CD1c-positive myeloid dendritic cell (primary cell): ENCODE measurements around the gene NDUFA6.

Experiments
- DNase-seq: peaks from one replicate; pipeline ENCODE4 v3.0.0-alpha.2; 2016; ENCODE audit errors: extremely low spot score

The NDUFA6 gene

GRCh38 chr22:42070517-42071422 lies 19.8 kb downstream of the NDUFA6 start, which contains the start of gene NAGA:
NAGA (minus strand) TSS chr22:42070812; CDS start chr22:42070297, 515 bp downstream.
- DNase-seq = peak; percentile 98

- peak; percentile 86 for DNase-seq
These were observed 20.6 kb downstream of the NDUFA6 start for GRCh38 chr22:42069801-42070516.

DNA sequence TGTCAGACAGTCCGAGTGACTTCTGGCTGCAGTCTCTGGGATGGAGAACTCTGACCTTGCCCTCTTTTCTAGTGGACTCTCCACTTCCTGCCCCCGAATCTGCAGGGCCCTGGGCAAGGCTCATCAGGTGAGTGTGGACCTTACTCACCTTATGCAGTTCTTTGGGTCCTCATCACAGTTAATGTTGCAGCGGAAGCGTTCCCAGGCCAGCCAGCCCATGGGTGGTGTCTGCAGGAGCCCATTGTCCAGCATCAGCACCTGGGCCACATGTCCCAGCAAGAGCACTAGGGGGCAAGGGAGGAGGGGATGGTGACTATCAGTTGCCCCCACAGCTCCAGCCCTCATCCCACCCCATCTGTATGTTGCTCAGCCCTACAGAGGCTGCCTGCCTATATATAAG lies 22.3 kb downstream of the NDUFA6 start:
- DNase-seq = no peak

DNA sequence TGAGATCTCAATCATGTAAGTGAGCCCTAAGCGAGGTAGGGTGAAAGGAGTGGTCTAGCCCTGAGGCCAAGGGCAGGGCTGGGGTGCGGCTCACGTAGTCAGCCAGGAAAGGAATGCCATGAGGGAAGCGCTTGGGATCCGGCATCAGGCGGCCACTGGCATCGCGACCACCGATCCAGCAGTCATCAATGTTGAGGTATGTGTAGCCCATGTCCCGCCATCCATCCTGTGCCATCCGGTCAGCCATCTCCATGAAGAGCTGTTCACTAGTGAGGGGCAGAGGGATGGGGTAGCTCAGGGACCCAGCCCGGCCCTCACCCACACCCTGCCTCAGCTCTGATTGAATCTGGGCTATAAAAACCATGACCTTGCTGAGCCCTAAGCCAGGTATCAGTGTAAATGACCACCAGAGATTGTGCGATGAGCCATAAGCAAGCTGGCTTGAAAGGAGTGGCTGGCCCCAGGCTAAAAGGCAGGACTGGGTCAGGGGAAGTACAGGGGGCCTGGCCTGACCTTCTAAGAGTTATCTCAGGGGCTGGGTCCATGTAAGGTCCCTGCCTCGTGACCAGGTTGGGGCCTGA lies 22.8 kb downstream of the NDUFA6 start:
- no peak for DNase-seq

- no peak for DNase-seq
These were observed 23.6 kb downstream of the NDUFA6 start for GRCh38 chr22:42066937-42067336.

GRCh38 chr22:42066126-42066761 lies 24.3 kb downstream of the NDUFA6 start:
- DNase-seq = no peak

- DNase-seq = no peak
These were observed 25.0 kb downstream of the NDUFA6 start for GRCh38 chr22:42065438-42066125.

GRCh38 chr22:42064629-42065028 lies 25.9 kb downstream of the NDUFA6 start:
- DNase-seq = no peak

DNA sequence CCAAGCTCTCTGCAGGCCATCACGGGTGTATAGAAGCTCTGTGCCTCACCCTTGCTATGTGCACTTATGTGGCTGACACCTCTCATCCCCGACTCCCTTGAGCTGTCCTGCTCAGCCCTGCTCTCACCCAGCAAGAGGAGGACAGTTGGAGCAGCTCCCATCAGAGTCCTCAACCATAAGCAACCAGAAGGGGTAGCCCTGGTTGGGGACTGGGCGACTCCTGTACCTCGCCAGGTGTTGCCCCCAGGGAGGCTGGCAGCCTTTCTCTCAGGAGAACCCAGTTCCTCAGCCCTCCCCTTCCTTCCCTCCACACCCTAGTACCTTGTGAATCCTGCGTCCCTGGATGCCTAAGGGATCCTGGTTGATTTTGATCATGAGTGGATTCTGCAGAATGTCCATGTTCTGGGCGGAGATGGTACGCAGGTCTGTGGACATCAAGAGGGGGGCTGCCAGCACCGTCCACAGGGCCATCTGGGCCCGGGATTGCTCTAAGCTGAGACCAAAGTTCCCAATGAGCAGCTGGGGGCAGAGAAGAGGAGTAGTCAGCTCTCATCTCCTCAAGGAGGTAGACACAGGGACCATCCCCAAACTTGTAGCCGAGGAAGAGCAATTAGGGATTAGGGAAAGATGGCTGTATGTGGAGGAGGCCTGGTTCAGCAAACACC lies 27.9 kb downstream of the NDUFA6 start:
- no peak for DNase-seq

GRCh38 chr22:42061041-42061440 lies 29.5 kb downstream of the NDUFA6 start:
- DNase-seq = no peak

DNA sequence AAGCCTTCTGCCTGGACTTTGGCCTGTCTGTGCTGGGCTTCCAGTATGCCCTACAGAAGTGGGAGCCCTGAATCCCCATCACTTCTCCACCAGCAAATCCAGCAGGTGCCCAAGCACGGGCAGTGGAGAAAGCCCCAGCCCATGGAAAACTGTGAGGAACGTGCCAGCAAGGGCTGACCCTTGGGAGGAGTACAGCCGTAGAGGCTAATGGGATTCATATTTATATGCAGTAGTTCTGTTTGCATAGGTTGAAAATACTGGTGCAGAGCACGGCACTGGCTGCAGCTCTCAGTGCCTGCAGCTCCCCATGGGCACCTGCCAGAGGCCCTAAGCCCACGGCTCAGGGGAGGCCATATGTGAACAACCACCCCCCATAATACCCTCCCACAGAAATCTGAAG lies 30.1 kb downstream of the NDUFA6 start:
- no peak for DNase-seq

DNA sequence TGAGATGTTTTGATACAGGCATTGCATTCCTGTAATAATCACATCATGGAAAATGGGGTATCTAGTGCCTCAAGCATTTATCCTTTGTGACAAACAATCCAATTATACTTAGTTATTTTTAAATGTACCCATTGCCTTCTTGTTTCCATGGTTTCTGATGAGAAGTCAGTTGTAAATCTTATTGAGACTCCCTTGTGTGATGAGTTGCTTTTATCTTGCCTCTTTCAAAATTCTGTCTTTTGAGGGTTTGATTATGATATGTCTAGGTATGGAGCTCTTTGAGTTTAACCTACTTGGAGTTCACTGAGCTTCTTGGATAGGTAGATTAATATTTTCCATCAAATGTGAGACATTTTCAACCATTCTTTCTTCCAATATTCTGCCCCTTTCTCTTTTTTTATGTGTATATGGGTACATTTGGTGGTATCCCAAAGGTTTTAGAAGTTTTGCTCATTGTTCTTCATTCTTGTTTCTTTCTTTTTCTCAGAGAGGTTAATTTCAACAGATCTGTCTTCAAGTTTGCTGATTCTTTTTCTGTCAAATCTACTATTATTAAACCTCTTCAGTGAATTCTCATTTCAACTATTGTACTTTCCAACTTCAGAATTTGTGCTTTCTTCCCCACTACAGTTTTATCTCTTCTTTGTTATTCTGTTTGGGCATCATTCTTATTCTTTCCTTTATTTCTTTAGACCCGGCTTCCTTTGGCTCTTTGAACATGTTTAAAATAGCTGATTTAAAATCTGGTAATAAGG lies 33.6 kb downstream of the NDUFA6 start:
- DNase-seq = no peak

DNA sequence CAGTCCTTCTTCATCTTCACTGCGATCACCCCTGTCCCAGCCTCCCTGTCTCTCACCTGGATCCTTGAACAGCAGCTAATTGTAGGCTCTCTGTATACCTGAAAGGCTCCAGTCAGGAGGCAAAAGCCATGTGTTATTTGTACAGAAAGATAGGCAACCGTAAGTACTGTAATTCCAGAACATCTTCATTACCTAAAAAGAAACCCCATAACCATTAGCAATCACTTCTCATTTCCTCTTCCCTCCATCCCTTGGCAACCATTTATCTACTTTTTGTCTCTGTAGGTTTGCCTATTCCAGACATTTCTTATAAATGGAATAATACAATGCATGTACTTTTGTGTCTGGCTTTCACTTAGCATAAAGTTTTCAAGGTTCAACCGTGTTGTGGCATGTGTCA lies 37.8 kb downstream of the NDUFA6 start:
- DNase-seq = no peak

DNA sequence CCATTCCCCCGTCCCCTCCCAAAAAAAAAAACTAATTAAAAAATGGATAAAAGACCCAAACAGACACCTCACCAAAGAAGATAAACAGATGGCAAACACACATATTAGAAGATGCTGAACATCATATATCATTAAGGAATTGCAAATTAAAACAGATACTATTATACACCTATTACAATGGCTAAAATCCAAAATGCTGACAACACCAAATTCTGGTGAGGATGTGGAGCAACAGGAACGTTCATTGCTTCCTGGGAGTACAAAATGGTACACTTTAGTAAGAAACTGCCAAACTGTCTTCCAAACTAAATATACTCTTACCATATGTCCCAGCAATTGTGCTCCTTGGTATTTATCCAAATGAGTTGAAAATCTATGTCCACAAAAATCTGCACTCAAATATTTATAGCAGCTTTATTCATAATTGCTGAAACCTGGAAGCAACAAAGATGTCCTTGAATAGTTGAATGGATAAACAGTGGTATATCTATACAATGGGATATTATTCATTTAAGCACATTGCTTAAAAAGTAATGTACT lies 39.9 kb downstream of the NDUFA6 start:
- no peak for DNase-seq

DNA sequence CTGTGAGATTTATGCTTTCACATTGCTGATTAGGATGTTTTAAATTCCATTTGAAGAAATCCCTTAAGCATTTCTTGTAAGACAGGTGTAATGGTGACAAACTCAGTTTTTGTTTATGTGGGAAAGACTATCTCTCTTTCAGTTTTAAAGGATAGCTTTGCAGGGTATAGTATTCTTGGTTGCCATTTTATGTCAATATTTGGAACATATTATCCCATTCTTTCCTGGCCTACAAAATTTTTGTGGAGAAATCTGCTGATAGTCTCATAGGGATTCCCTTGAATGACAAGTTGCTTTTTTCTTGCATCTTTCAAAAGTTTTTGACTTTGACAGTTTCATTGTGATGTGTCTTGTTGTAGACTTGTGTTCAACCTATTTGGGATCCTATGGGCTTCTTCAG lies 48.8 kb downstream of the NDUFA6 start:
- no peak for DNase-seq

GRCh38 chr22:42039271-42039670 lies 51.3 kb downstream of the NDUFA6 start:
- DNase-seq = no peak
